ENCODE measurements around the gene GALNTL6.

Gene GALNTL6

GRCh38 chr4:172168888-172169287, 355.7 kb downstream of the GALNTL6 start:
- ChIA-PET POLR2A (no interaction called here), CTCF (no interaction called here)
- TF ChIP-seq SUZ12 (IDR thresholded peaks at IDR 0.05) (no peak), FOXA1 (IDR thresholded peaks at IDR 0.05) (no peak), PKNOX1 (IDR thresholded peaks at IDR 0.05) (no peak), L3MBTL2 (conservative IDR thresholded peaks at IDR 0.05) (no peak), FOXM1 (IDR thresholded peaks at IDR 0.05; ENCODE audit: borderline replicate concordance) (no peak), SP1 (IDR thresholded peaks at IDR 0.05) (no peak), BHLHE40 (IDR thresholded peaks at IDR 0.05; ENCODE audit: borderline replicate concordance) (no peak), ARNT (IDR thresholded peaks at IDR 0.05) (no peak), ELF4 (IDR thresholded peaks at IDR 0.05) (no peak), FOXK2 (IDR thresholded peaks at IDR 0.05) (no peak), LEF1 (IDR thresholded peaks at IDR 0.05; ENCODE audit: borderline replicate concordance) (no peak), CTBP1 (IDR thresholded peaks at IDR 0.05; ENCODE audit: borderline replicate concordance) (no peak), ZNF384 (IDR thresholded peaks at IDR 0.05) (no peak), NFRKB (IDR thresholded peaks at IDR 0.05) (no peak), HDGF (IDR thresholded peaks at IDR 0.05; ENCODE audit: borderline replicate concordance) (no peak), TARDBP (IDR thresholded peaks at IDR 0.05) (no peak)
- no peak for DNase-seq (ENCODE audit: extremely low spot score)

- ChIA-PET CTCF (no interaction called here), POLR2A (no interaction called here)
- no peak for TF ChIP-seq SUZ12 (IDR thresholded peaks at IDR 0.05)
- TF ChIP-seq FOXK2 (IDR thresholded peaks at IDR 0.05) = no peak
- TF ChIP-seq ARNT (IDR thresholded peaks at IDR 0.05) = no peak
- TF ChIP-seq CTBP1 (IDR thresholded peaks at IDR 0.05; ENCODE audit: borderline replicate concordance) = no peak
- TF ChIP-seq TARDBP (IDR thresholded peaks at IDR 0.05) = no peak
- no peak for TF ChIP-seq BHLHE40 (IDR thresholded peaks at IDR 0.05; ENCODE audit: borderline replicate concordance)
- TF ChIP-seq NFRKB (IDR thresholded peaks at IDR 0.05) = no peak
- no peak for TF ChIP-seq L3MBTL2 (conservative IDR thresholded peaks at IDR 0.05)
- no peak for TF ChIP-seq LEF1 (IDR thresholded peaks at IDR 0.05; ENCODE audit: borderline replicate concordance)
- no peak for TF ChIP-seq SP1 (IDR thresholded peaks at IDR 0.05)
- TF ChIP-seq PKNOX1 (IDR thresholded peaks at IDR 0.05) = no peak
- TF ChIP-seq ZNF384 (IDR thresholded peaks at IDR 0.05) = no peak
- TF ChIP-seq FOXM1 (IDR thresholded peaks at IDR 0.05; ENCODE audit: borderline replicate concordance) = no peak
- DNase-seq (ENCODE audit: extremely low spot score) = no peak
Observed at GRCh38 chr4:172169871-172170270, 356.7 kb downstream of the GALNTL6 start.

GRCh38 chr4:172173206-172173605, 360.0 kb downstream of the GALNTL6 start:
- no peak for DNase-seq (ENCODE audit: extremely low spot score)
- ChIA-PET POLR2A (no interaction called here), CTCF (no interaction called here)
- TF ChIP-seq FOXM1 (IDR thresholded peaks at IDR 0.05; ENCODE audit: borderline replicate concordance) (no peak), NFRKB (IDR thresholded peaks at IDR 0.05) (no peak), BHLHE40 (IDR thresholded peaks at IDR 0.05; ENCODE audit: borderline replicate concordance) (no peak), ELF4 (IDR thresholded peaks at IDR 0.05) (no peak), HDGF (IDR thresholded peaks at IDR 0.05; ENCODE audit: borderline replicate concordance) (no peak)

GRCh38 chr4:172177382-172177781, 364.2 kb downstream of the GALNTL6 start:
- ChIA-PET CTCF (no interaction called here), POLR2A (no interaction called here)
- no peak for DNase-seq (ENCODE audit: extremely low spot score)
- TF ChIP-seq FOXM1 (IDR thresholded peaks at IDR 0.05; ENCODE audit: borderline replicate concordance) (no peak), BHLHE40 (IDR thresholded peaks at IDR 0.05; ENCODE audit: borderline replicate concordance) (no peak), CTBP1 (IDR thresholded peaks at IDR 0.05; ENCODE audit: borderline replicate concordance) (no peak), TARDBP (IDR thresholded peaks at IDR 0.05) (no peak), FOXA1 (IDR thresholded peaks at IDR 0.05) (no peak), NFRKB (IDR thresholded peaks at IDR 0.05) (no peak), LEF1 (IDR thresholded peaks at IDR 0.05; ENCODE audit: borderline replicate concordance) (no peak), HDGF (IDR thresholded peaks at IDR 0.05; ENCODE audit: borderline replicate concordance) (no peak), SUZ12 (IDR thresholded peaks at IDR 0.05) (no peak)

GRCh38 chr4:172188248-172188988, 375.2 kb downstream of the GALNTL6 start:
- TF ChIP-seq ZNF384 (IDR thresholded peaks at IDR 0.05) (no peak), PKNOX1 (IDR thresholded peaks at IDR 0.05) (no peak), HDGF (IDR thresholded peaks at IDR 0.05; ENCODE audit: borderline replicate concordance) (no peak), SP1 (IDR thresholded peaks at IDR 0.05) (no peak), FOXA1 (IDR thresholded peaks at IDR 0.05) (no peak), SUZ12 (IDR thresholded peaks at IDR 0.05) (no peak), ELF4 (IDR thresholded peaks at IDR 0.05) (no peak), TARDBP (IDR thresholded peaks at IDR 0.05) (no peak), FOXK2 (IDR thresholded peaks at IDR 0.05) (no peak), ARNT (IDR thresholded peaks at IDR 0.05) (no peak), BHLHE40 (IDR thresholded peaks at IDR 0.05; ENCODE audit: borderline replicate concordance) (no peak), L3MBTL2 (conservative IDR thresholded peaks at IDR 0.05) (no peak), LEF1 (IDR thresholded peaks at IDR 0.05; ENCODE audit: borderline replicate concordance) (no peak), CTBP1 (IDR thresholded peaks at IDR 0.05; ENCODE audit: borderline replicate concordance) (no peak), FOXM1 (IDR thresholded peaks at IDR 0.05; ENCODE audit: borderline replicate concordance) (no peak), NFRKB (IDR thresholded peaks at IDR 0.05) (no peak)
- no peak for DNase-seq (ENCODE audit: extremely low spot score)
- ChIA-PET POLR2A (no interaction called here), CTCF (no interaction called here)
